ENCODE measurements around the gene DCTN2.

DNA sequence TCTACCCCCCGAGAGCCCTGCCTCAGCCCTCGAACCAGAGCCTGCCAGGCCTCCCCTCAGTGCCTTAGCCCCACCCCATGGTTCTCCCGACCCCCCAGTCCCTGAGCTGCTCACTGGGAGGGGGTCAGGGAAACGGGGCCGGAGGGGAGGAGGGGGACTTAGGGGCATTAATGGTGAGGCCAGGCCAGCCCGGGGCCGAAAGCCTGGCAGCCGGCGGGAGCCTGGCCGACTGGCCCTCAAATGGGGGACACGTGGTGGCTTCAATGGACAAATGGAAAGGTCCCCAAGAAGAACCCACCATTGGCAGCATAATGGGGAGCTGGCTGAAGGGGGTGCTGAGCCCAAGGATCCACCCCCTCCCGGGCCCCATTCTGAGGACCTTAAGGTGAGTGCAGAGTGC lies 18.8 kb downstream of the DCTN2 start:
- TF ChIP-seq, protein P1, sequence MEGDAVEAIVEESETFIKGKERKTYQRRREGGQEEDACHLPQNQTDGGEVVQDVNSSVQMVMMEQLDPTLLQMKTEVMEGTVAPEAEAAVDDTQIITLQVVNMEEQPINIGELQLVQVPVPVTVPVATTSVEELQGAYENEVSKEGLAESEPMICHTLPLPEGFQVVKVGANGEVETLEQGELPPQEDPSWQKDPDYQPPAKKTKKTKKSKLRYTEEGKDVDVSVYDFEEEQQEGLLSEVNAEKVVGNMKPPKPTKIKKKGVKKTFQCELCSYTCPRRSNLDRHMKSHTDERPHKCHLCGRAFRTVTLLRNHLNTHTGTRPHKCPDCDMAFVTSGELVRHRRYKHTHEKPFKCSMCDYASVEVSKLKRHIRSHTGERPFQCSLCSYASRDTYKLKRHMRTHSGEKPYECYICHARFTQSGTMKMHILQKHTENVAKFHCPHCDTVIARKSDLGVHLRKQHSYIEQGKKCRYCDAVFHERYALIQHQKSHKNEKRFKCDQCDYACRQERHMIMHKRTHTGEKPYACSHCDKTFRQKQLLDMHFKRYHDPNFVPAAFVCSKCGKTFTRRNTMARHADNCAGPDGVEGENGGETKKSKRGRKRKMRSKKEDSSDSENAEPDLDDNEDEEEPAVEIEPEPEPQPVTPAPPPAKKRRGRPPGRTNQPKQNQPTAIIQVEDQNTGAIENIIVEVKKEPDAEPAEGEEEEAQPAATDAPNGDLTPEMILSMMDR (conservative IDR thresholded peaks at IDR 0.05; ENCODE audit: low read length) = no peak
- TF ChIP-seq EZH2phosphoT487 (IDR thresholded peaks at IDR 0.05; ENCODE audit: borderline replicate concordance, low read depth, low read length) = no peak
